GM19099 (cell line): ENCODE results near the gene MTHFD1L.

Experiments used
- POLR2A ChIP-seq: IDR thresholded peaks from 3 replicates; pipeline ENCODE4 v1.6.1; 2011; ENCODE audit warnings: low read depth; ENCODE audit not compliant: insufficient read length; ENCODE audit errors: extremely low read depth

The MTHFD1L gene

GRCh38 chr6:151008425-151008824 is 142.9 kb downstream of the MTHFD1L start:
- TF ChIP-seq POLR2A = no peak

GRCh38 chr6:151009576-151009975 is 144.1 kb downstream of the MTHFD1L start:
- no peak for TF ChIP-seq POLR2A

DNA sequence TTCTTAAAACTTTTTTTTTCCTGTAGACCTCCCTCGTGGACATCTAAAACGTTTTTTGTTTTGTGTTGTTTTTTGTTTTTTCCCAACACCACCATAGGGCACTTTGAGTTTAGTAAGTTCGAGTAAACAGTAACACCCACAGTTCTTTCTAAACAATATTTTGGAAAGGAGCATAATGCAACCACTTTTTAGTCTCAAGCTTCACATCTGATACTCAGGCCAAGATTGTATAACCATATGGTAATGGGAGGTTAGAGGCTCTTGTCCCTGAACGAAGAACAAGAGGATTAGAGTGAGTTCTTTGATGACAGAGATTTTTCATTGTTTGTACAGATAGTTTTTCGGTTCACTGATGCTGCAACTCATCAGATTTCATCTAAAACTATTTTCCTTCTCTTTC is 144.6 kb downstream of the MTHFD1L start:
- no peak for TF ChIP-seq POLR2A

- no peak for TF ChIP-seq POLR2A
Observed at GRCh38 chr6:151012321-151013294, 147.1 kb downstream of the MTHFD1L start.

DNA sequence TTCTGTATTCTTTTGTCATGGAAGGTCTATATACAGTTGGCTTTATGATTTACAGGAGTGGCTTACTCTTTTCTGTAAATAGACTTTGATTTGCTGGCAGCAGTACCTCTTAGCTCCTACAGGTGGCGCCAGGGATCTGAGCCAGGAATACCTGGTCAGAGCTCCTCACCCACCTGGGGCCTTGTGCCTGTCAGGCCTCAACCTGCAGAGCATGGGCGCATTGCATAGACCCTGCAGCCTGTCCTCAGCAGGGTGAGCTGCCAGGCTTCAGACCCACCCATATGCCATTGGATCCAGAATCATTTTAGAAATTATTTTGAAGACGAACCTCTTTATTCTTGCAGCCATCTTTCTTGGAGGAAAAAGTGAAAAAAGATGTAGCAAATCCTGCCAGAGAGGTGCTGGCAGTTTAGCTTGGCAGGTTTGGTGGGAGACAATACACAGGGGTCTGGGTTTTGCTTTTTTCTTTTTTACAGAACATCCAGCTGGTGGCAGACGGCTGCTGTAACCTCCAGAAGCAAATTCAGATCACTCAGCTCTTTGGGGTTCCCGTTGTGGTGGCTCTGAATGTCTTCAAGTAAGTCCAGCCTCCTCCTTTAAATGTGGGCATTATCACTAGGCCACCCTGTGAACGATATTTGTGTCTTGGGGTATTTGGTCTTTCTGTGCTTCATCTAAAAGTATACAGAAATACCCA is 149.1 kb downstream of the MTHFD1L start:
- TF ChIP-seq POLR2A = no peak

DNA sequence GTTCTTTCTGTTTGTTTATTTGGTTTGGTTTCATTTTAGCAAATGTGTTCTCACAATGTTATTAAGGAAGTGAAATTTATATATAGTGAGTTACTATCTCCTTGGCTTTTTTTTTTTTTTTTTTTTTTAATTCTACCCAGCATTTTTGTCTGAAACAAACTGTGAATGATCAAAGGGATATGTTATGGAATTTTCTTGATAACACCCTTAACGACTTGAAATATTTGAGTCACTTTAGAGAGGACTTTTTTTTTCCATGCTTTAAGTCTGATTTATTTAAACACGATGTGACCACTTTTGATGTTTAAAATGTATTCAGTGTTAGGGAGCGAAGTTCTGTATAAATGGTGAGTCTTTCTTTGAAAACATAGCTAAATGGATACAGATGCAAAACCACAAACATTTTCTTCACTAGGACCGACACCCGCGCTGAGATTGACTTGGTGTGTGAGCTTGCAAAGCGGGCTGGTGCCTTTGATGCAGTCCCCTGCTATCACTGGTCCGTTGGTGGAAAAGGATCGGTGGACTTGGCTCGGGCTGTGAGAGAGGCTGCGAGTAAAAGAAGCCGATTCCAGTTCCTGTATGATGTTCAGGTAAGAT is 149.7 kb downstream of the MTHFD1L start:
- no peak for TF ChIP-seq POLR2A

DNA sequence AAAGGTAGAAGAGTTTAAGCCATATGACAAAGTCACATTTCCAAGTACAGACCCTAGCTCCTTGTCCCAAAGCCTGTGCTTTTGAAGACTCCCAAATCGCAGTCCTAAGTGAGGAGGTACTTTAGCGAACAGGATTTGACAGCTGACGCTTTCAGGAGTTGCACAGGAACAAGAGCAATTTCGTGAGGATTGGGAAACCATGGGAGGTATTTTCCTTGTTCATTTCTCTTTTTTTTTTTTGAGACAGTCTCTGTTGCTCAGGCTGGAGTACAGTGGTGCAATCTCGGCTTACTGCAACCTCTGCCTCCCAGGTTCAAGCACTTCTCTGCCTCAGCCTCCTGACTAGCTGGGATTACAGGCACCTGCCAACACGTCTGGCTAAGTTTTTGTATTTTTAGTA is 150.6 kb downstream of the MTHFD1L start:
- no peak for TF ChIP-seq POLR2A

DNA sequence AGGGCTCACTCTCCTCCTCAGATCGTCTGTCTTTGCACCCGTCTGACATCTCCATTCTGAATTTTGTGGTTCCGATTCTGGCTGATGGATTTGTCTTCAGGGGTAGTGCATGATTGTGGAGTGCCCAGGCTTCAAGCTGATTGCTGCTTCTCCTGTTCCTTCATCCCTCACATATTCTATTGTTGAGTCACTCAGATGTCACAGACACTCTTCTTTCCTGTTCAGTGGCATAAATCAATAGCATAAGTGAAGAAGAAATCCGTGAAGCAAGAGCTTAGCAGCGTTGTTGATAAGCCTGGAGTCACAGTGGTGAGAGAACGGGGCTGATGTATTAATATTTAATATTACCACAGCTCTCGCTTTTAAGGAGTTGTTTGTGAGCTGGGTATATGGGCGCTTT is 152.5 kb downstream of the MTHFD1L start:
- no peak for TF ChIP-seq POLR2A

- no peak for TF ChIP-seq POLR2A
Observed at GRCh38 chr6:151018911-151019782, 153.6 kb downstream of the MTHFD1L start.

GRCh38 chr6:151021896-151022295 is 156.4 kb downstream of the MTHFD1L start:
- TF ChIP-seq POLR2A = no peak

DNA sequence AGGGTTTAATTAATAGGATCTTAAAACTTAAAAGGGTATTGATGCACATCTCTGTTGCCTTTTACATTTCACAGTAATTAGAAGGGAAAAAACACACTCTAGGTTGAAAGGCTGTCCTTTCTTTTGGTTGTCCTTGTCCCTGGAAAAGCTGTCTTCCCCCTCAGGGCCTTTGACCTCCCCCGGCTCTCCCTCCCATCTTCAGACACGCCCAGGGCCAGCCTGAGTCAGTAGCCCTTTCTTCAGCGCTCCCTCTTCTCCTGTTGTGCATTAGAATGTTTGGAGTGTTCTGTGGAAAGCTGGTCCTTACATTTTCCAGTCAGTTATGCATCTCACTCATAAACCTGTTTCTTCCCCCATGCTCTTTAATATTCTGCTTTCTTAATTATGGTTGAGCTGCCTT is 157.0 kb downstream of the MTHFD1L start:
- no peak for TF ChIP-seq POLR2A

GRCh38 chr6:151023342-151023741 is 157.8 kb downstream of the MTHFD1L start:
- no peak for TF ChIP-seq POLR2A

- no peak for TF ChIP-seq POLR2A
Observed at GRCh38 chr6:151024597-151024996, 159.1 kb downstream of the MTHFD1L start.

- TF ChIP-seq POLR2A = no peak
Observed at GRCh38 chr6:151025076-151025475, 159.6 kb downstream of the MTHFD1L start.
